MM.1S (cell line): Measurements from ENCODE around the gene PTPRE.

ENCODE experiments used
- DNase-seq: peaks from one replicate; pipeline ENCODE4 v3.0.0-alpha.2; 2015
- H2AFZ ChIP-seq: fragments of 300-600 bp; sonication (generic); 2 replicates; pipeline ENCODE4 v1.6.0; 2016; ENCODE audit warnings: antibody characterized with exemption, low read length
- H3F3A ChIP-seq: fragments of 300-600 bp; sonication (generic); 2 replicates; pipeline ENCODE4 v1.6.1; 2016; ENCODE audit warnings: mild to moderate bottlenecking, antibody characterized with exemption, low read length, moderate library complexity, mixed read lengths; ENCODE audit not compliant: insufficient read depth
- H3K27ac ChIP-seq: fragments of 300-600 bp; sonication (generic); 2 replicates; pipeline ENCODE4 v1.5.1; 2016; ENCODE audit warnings: mild to moderate bottlenecking, low read length
- H3K27me3 ChIP-seq: fragments of 300-600 bp; sonication (generic); replicated peaks from 2 replicates; pipeline ENCODE4 v1.6.0; 2016; ENCODE audit warnings: low read length; ENCODE audit not compliant: insufficient read depth
- H3K36me3 ChIP-seq: fragments of 300-600 bp; sonication (generic); replicated peaks from 2 replicates; pipeline ENCODE4 v1.6.1; 2016; ENCODE audit warnings: mild to moderate bottlenecking, low read length, mixed read lengths; ENCODE audit not compliant: insufficient read depth
- H3K4me1 ChIP-seq: fragments of 300-600 bp; sonication (generic); 2 replicates; pipeline ENCODE4 v1.6.1; 2016; ENCODE audit warnings: low read length, mixed read lengths
- H3K4me2 ChIP-seq: fragments of 300-600 bp; sonication (generic); 2 replicates; pipeline ENCODE4 v1.6.0; 2016; ENCODE audit warnings: low read depth, low read length
- H3K4me3 ChIP-seq: fragments of 300-600 bp; sonication (generic); 2 replicates; pipeline ENCODE4 v1.5.1; 2016; ENCODE audit warnings: low read length, mixed read lengths
- H3K79me2 ChIP-seq: fragments of 300-600 bp; sonication (generic); 2 replicates; pipeline ENCODE4 v1.6.1; 2016; ENCODE audit warnings: mixed run types, low read length, mixed read lengths
- H3K9ac ChIP-seq: fragments of 300-600 bp; sonication (generic); 2 replicates; pipeline ENCODE4 v1.6.1; 2016; ENCODE audit warnings: low read length, mixed read lengths
- H3K9me2 ChIP-seq: fragments of 300-600 bp; sonication (generic); replicated peaks from 2 replicates; pipeline ENCODE4 v1.6.1; 2016; ENCODE audit warnings: mild to moderate bottlenecking, low read length, mixed read lengths; ENCODE audit not compliant: insufficient read depth
- H3K9me3 ChIP-seq: fragments of 300-600 bp; sonication (generic); replicated peaks from 2 replicates; pipeline ENCODE4 v1.6.1; 2016; ENCODE audit warnings: mild to moderate bottlenecking, low read length, mixed read lengths; ENCODE audit not compliant: insufficient read depth
- H4K20me1 ChIP-seq: fragments of 300-600 bp; sonication (generic); 2 replicates; pipeline ENCODE4 v1.6.1; 2016; ENCODE audit warnings: mild to moderate bottlenecking, low read length, moderate library complexity, mixed read lengths; ENCODE audit not compliant: insufficient read depth
- CTCF ChIP-seq: fragments of 300-600 bp; sonication (generic); IDR thresholded peaks from 2 replicates; pipeline ENCODE4 v1.5.1; 2016; ENCODE audit warnings: antibody characterized with exemption, low read length, mixed read lengths
- EZH2 ChIP-seq: fragments of 300-600 bp; sonication (generic); optimal IDR thresholded peaks from 2 replicates; pipeline ENCODE3; 2017; ENCODE audit warnings: low read depth, mild to moderate bottlenecking, antibody characterized with exemption, low read length, mixed read lengths
- EZH2phosphoT487 ChIP-seq: fragments of 300-600 bp; sonication (generic); IDR thresholded peaks from 2 replicates; pipeline ENCODE4 v1.6.1; 2018; ENCODE audit warnings: antibody characterized with exemption, low read length

The PTPRE gene

GRCh38 chr10:127945948-127946711, 39.2 kb downstream of the PTPRE start:
- Histone ChIP-seq H3K79me2 (no peaks in the 10 kb centered on the region), H4K20me1 (no peaks in the 10 kb centered on the region), H3K9me3 (no peaks in the 10 kb centered on the region), H3K4me1 (no peaks in the 10 kb centered on the region), H3K9me2 (no peaks in the 10 kb centered on the region), H3K36me3 (no peaks in the 10 kb centered on the region), H3F3A (no peaks in the 10 kb centered on the region), H3K9ac (no peak overlapping the region), H3K4me2 (no peak overlapping the region), H3K27me3 (no peaks in the 10 kb centered on the region), H3K4me3 (no peak overlapping the region), H3K27ac (no peak overlapping the region), H2AFZ (no peak overlapping the region)
- TF ChIP-seq CTCF (no peak), EZH2phosphoT487 (no peak), EZH2 (no peak)
- no peak for DNase-seq

- Histone ChIP-seq H3K9me3 (no peaks in the 10 kb centered on the region), H3K9ac (no peak overlapping the region)
Observed at GRCh38 chr10:127947211-127947610, 40.3 kb downstream of the PTPRE start.

GRCh38 chr10:127948791-127949190, 41.9 kb downstream of the PTPRE start:
- no peaks in the 10 kb centered on the region for H3K9me2 ChIP-seq
- H3K4me3 ChIP-seq: no peak overlapping the region
- no peak overlapping the region for H3K9ac ChIP-seq
- H2AFZ ChIP-seq: no peak overlapping the region
- no peaks in the 10 kb centered on the region for H3F3A ChIP-seq
- H3K4me1 ChIP-seq: no peaks in the 10 kb centered on the region
- no peak overlapping the region for H3K4me2 ChIP-seq
- H3K27me3 ChIP-seq: no peaks in the 10 kb centered on the region
- H4K20me1 ChIP-seq: no peaks in the 10 kb centered on the region
- no peak for TF ChIP-seq CTCF
- TF ChIP-seq EZH2: no peak
- no peak for TF ChIP-seq EZH2phosphoT487
- H3K79me2 ChIP-seq: no peaks in the 10 kb centered on the region
- H3K36me3 ChIP-seq: no peaks in the 10 kb centered on the region
- H3K27ac ChIP-seq: no peak overlapping the region
- no peaks in the 10 kb centered on the region for H3K9me3 ChIP-seq
- DNase-seq: no peak

More at GRCh38 chr10:127947211-127947610, 40.3 kb downstream of the PTPRE start:
- Histone ChIP-seq H3F3A (no peaks in the 10 kb centered on the region), H3K9me2 (no peaks in the 10 kb centered on the region), H3K27me3 (no peaks in the 10 kb centered on the region), H3K4me1 (no peaks in the 10 kb centered on the region), H3K4me2 (no peak overlapping the region), H2AFZ (no peak overlapping the region), H4K20me1 (no peaks in the 10 kb centered on the region), H3K27ac (no peak overlapping the region), H3K79me2 (no peaks in the 10 kb centered on the region), H3K36me3 (no peaks in the 10 kb centered on the region), H3K4me3 (no peak overlapping the region)
- no peak for TF ChIP-seq EZH2phosphoT487
- no peak for TF ChIP-seq CTCF
- no peak for TF ChIP-seq EZH2
- no peak for DNase-seq
